DND-41 (cell line): ENCODE data around the gene FLNA.
"Not testable (repeated sequence)": the region's sequence is repeated elsewhere in the genome, so short reads cannot be mapped to it uniquely, and the experiment has no call there.

Experiments
- ATAC-seq: fragments of 200-7000 bp; cut with Tn5 transposase; 3 replicates; pipeline ENCODE4 v1.9.1; 2021; ENCODE audit warnings: low read depth; ENCODE audit not compliant: insufficient read depth
- DNase-seq: peaks from one replicate; pipeline ENCODE4 v3.0.0-alpha.2; 2020
- H2AFZ ChIP-seq: 2 replicates; pipeline ENCODE4 v1.6.0; 2012; ENCODE audit warnings: low read depth, low read length
- H3K27ac ChIP-seq: 2 replicates; pipeline ENCODE4 v1.5.1; 2012; ENCODE audit warnings: low read length, inconsistent platforms
- H3K27me3 ChIP-seq: fragments of 200-600 bp; sonication (generic); 2 replicates; pipeline ENCODE4 v1.6.0; 2012; ENCODE audit warnings: low read length, mild to moderate bottlenecking, inconsistent platforms; ENCODE audit not compliant: insufficient read depth, poor library complexity
- H3K36me3 ChIP-seq: 2 replicates; pipeline ENCODE4 v1.5.1; 2012; ENCODE audit warnings: low read length, inconsistent platforms; ENCODE audit not compliant: insufficient read depth
- H3K4me1 ChIP-seq: 2 replicates; pipeline ENCODE4 v1.5.1; 2012; ENCODE audit warnings: mild to moderate bottlenecking, low read length; ENCODE audit not compliant: insufficient read depth
- H3K4me2 ChIP-seq: 2 replicates; pipeline ENCODE4 v1.6.0; 2012; ENCODE audit warnings: mild to moderate bottlenecking, moderate library complexity, low read length, inconsistent platforms; ENCODE audit not compliant: insufficient read depth
- H3K4me3 ChIP-seq, 2 experiments: fragments of 200-600 bp in 1 of 2; shearing (Covaris generic) in 1 of 2; 2 replicates each; pipeline ENCODE4 v1.5.1; 2012 to 2016; ENCODE audit warnings: inconsistent platforms in 2 of 2, low read length in 2 of 2, mild to moderate bottlenecking in 2 of 2, low read depth in 1 of 2, moderate library complexity in 1 of 2
- H3K79me2 ChIP-seq: 2 replicates; pipeline ENCODE4 v1.6.0; 2012; ENCODE audit warnings: low read length, inconsistent platforms; ENCODE audit not compliant: insufficient read depth
- H3K9ac ChIP-seq: 2 replicates; pipeline ENCODE4 v1.6.0; 2012; ENCODE audit warnings: low read depth, mild to moderate bottlenecking, inconsistent platforms, low read length, moderate library complexity
- H3K9me3 ChIP-seq: 2 replicates; pipeline ENCODE4 v1.5.1; 2012; ENCODE audit warnings: low read length, moderate library complexity, mild to moderate bottlenecking, inconsistent platforms; ENCODE audit not compliant: insufficient read depth, severe bottlenecking
- H4K20me1 ChIP-seq: 2 replicates; pipeline ENCODE4 v1.6.0; 2012; ENCODE audit warnings: low read length; ENCODE audit not compliant: insufficient read depth
- CTCF ChIP-seq: IDR thresholded peaks from 2 replicates; pipeline ENCODE4 v1.5.1; 2012; ENCODE audit warnings: borderline replicate concordance, low read length, moderate library complexity, mild to moderate bottlenecking; ENCODE audit not compliant: poor library complexity, severe bottlenecking; ENCODE audit errors: extremely low read depth
- EZH2 ChIP-seq: IDR thresholded peaks from 3 replicates; pipeline ENCODE4 v1.6.1; 2012; ENCODE audit warnings: borderline replicate concordance, low read depth, mild to moderate bottlenecking, moderate library complexity, low read length, inconsistent platforms; ENCODE audit not compliant: severe bottlenecking

Gene FLNA

GRCh38 chrX:154398668-154399526 lies 24.5 kb upstream of the FLNA start:
- peak overlapping the region; percentile 78 for H3K4me2 ChIP-seq
- H3K79me2 ChIP-seq: peaks cover 31% of the 10 kb centered on the region
- peak overlapping the region; percentile 98 for H3K9ac ChIP-seq
- DNase-seq (peak; percentile 84), ATAC-seq (peak; percentile 46)
- H3K9me3 ChIP-seq: no peaks in the 10 kb centered on the region
- H3K27ac ChIP-seq: peak overlapping the region; percentile 98
- peak overlapping the region; percentile 72 to 81 for H3K4me3 ChIP-seq
- H2AFZ ChIP-seq: no peak overlapping the region
- TF ChIP-seq EZH2 (no peak), CTCF (peak; percentile 89)
- H3K36me3 ChIP-seq: peaks cover 29% of the 10 kb centered on the region
- peaks cover 21% of the 10 kb centered on the region for H4K20me1 ChIP-seq
- H3K27me3 ChIP-seq: no peaks in the 10 kb centered on the region
- peaks cover 21% of the 10 kb centered on the region for H3K4me1 ChIP-seq

- ATAC-seq: peak; percentile 69
- Histone ChIP-seq H4K20me1 (peaks cover 21% of the 10 kb centered on the region), H3K36me3 (peaks cover 29% of the 10 kb centered on the region), H2AFZ (peak within 1 kb of the TSS; percentile 65), H3K27ac (peak within 1 kb of the TSS; percentile 98), H3K79me2 (peaks cover 31% of the 10 kb centered on the region), H3K27me3 (no peaks in the 10 kb centered on the region), H3K9ac (peak within 1 kb of the TSS; percentile 98), H3K9me3 (no peaks in the 10 kb centered on the region), H3K4me2 (peak within 1 kb of the TSS; percentile 78), H3K4me1 (peaks cover 21% of the 10 kb centered on the region), H3K4me3 (peak within 1 kb of the TSS; percentile 72 to 81)
- no peak for TF ChIP-seq EZH2
- TF ChIP-seq CTCF: no peak
- peak; percentile 94 for DNase-seq
Observed at GRCh38 chrX:154397888-154398667, 23.6 kb upstream of the FLNA start, which contains the start of gene RPL10. RPL10 (plus strand) TSS chrX:154398377; CDS start chrX:154398520, 143 bp downstream.

- Histone ChIP-seq H3K9ac (peak overlapping the region; percentile 98), H2AFZ (peak overlapping the region; percentile 65), H3K4me1 (peaks cover 21% of the 10 kb centered on the region), H3K27me3 (no peaks in the 10 kb centered on the region), H3K27ac (peak overlapping the region; percentile 98), H3K4me2 (peak overlapping the region; percentile 78), H3K4me3 (peak overlapping the region; percentile 35 to 81), H3K9me3 (no peaks in the 10 kb centered on the region), H3K79me2 (peaks cover 31% of the 10 kb centered on the region), H3K36me3 (peaks cover 29% of the 10 kb centered on the region), H4K20me1 (peaks cover 21% of the 10 kb centered on the region)
- DNase-seq (peak; percentile 72), ATAC-seq (peak; percentile 63)
- no peak for TF ChIP-seq EZH2
Observed at GRCh38 chrX:154396973-154397887, 22.8 kb upstream of the FLNA start.

- not testable (repeated sequence) for H3K9me3 ChIP-seq, H3K4me3 ChIP-seq, ATAC-seq, H3K4me2 ChIP-seq, H2AFZ ChIP-seq, H3K27ac ChIP-seq, H3K27me3 ChIP-seq, DNase-seq, H3K9ac ChIP-seq
- Histone ChIP-seq H3K4me1 (peaks cover 21% of the 10 kb centered on the region), H4K20me1 (peaks cover 21% of the 10 kb centered on the region), H3K79me2 (peaks cover 31% of the 10 kb centered on the region), H3K36me3 (peaks cover 29% of the 10 kb centered on the region)
Observed at GRCh38 chrX:154396363-154396762, 21.9 kb upstream of the FLNA start.

- not testable (repeated sequence) for H3K27me3 ChIP-seq, H3K4me2 ChIP-seq, DNase-seq, H3K4me1 ChIP-seq, H2AFZ ChIP-seq, H3K79me2 ChIP-seq, H3K9me3 ChIP-seq, H3K9ac ChIP-seq, H3K36me3 ChIP-seq, H4K20me1 ChIP-seq, H3K27ac ChIP-seq
- ATAC-seq: peak; percentile 89
- peak overlapping the region in 1 of 2 experiments; percentile 32; a peak in 1 of 4 replicates for H3K4me3 ChIP-seq
Observed at GRCh38 chrX:154389812-154390747, 15.6 kb upstream of the FLNA start.
